Tibial artery (tissue), 4 donors: ENCODE results near the gene CYTH1.

ENCODE experiments used
- DNase-seq, 2 donors: peaks; one replicate each; pipeline ENCODE4 v3.0.0-alpha.2; 2019
- H3K27ac ChIP-seq, 2 donors: fragments of 200-600 bp; sonication (generic) in 1 of 2; 1 replicate in 1 of 2; 2 replicates in 1 of 2; pipeline ENCODE4 v1.5.1; 2018 to 2019; ENCODE audit warnings: mild to moderate bottlenecking in 1 of 2
- H3K27me3 ChIP-seq, 2 donors: fragments of 200-600 bp; sonication (generic) in 1 of 2; one replicate each; pipeline versions ENCODE4 v1.5.1 to v1.6.0; 2016 to 2019
- H3K36me3 ChIP-seq, 3 donors: fragments of 200-600 bp; sonication (generic) in 2 of 3; one replicate each; pipeline ENCODE4 v1.5.1; 2016 to 2019; ENCODE audit warnings: mild to moderate bottlenecking in 2 of 3
- H3K4me1 ChIP-seq, 4 donors: fragments of 200-600 bp; sonication (generic) in 2 of 4; 1 replicate in 3 of 4; 2 replicates in 1 of 4; pipeline ENCODE4 v1.5.1; 2016 to 2019
- H3K4me3 ChIP-seq, 2 donors: fragments of 200-600 bp; sonication (generic) in 1 of 2; 1 replicate in 1 of 2; 2 replicates in 1 of 2; pipeline ENCODE4 v1.5.1; 2018 to 2019; ENCODE audit warnings: mild to moderate bottlenecking in 2 of 2
- H3K9me3 ChIP-seq, 3 donors: fragments of 200-600 bp; sonication (generic) in 1 of 3; one replicate each; pipeline ENCODE4 v1.5.1; 2016 to 2019
- CTCF ChIP-seq, 2 experiments: fragments of 200-600 bp in 1 of 2; fragments of 450-650 bp in 1 of 2; IDR thresholded peaks; one replicate each; pipeline ENCODE4 v1.5.1; 2017 to 2019; ENCODE audit warnings: antibody characterized with exemption in 2 of 2, mild to moderate bottlenecking in 1 of 2, moderate library complexity in 1 of 2
- intact Hi-C: fragments of 100-400 bp; cut with DNase I; formaldehyde crosslinking; loops from one replicate; pipeline ENCODE4 v1.15.0; 2023; ENCODE audit warnings: low total_unique reads

The CYTH1 gene

DNA sequence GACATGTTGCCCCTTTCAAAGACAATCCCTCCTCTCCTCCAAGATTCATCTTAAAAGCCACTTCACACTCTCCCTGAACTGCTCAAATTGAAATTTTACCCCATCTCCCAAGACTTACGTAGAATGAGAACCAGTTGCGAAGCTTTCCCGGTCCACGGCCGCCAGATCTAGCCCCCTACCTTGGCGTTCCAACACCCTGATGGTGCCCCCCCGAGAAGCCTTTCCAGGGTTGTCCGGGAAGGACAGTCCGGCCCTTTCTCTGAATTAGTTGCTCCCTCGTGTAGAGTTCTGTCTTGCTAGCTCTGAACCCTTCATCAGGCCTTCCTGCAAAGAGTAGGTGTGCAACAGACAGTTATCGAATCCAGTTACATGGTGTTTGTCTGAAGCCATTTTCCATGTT lies 144.9 kb downstream of the CYTH1 start:
- no peak overlapping the region for H3K4me3 ChIP-seq
- H3K27ac ChIP-seq, result no peak overlapping the region
- H3K36me3 ChIP-seq, result no peaks in the 10 kb centered on the region
- TF ChIP-seq CTCF (IDR thresholded peaks at IDR 0.05), result no peak
- intact Hi-C loops, result no loop called here
- no peaks in the 10 kb centered on the region for H3K9me3 ChIP-seq
- H3K27me3 ChIP-seq, result no peaks in the 10 kb centered on the region
- H3K4me1 ChIP-seq, result peaks cover 0 to 10% (median 0%) of the 10 kb centered on the region in 4 donors
- DNase-seq, result no peak

- no peak for DNase-seq
- H3K4me3 ChIP-seq, result no peak overlapping the region
- intact Hi-C loops, result no loop called here
- no peaks in the 10 kb centered on the region for H3K9me3 ChIP-seq
- no peaks in the 10 kb centered on the region for H3K4me1 ChIP-seq
- no peaks in the 10 kb centered on the region for H3K36me3 ChIP-seq
- no peaks in the 10 kb centered on the region for H3K27me3 ChIP-seq
- TF ChIP-seq CTCF (IDR thresholded peaks at IDR 0.05), result no peak
- no peak overlapping the region for H3K27ac ChIP-seq
These were observed 147.9 kb downstream of the CYTH1 start for GRCh38 chr17:78634154-78634553.

GRCh38 chr17:78629436-78629995 lies 152.6 kb downstream of the CYTH1 start:
- no peak for TF ChIP-seq CTCF (IDR thresholded peaks at IDR 0.05)
- no peaks in the 10 kb centered on the region for H3K4me1 ChIP-seq
- intact Hi-C loops, result no loop called here
- no peak overlapping the region for H3K27ac ChIP-seq
- H3K9me3 ChIP-seq, result no peaks in the 10 kb centered on the region
- H3K36me3 ChIP-seq, result no peaks in the 10 kb centered on the region
- H3K4me3 ChIP-seq, result no peak overlapping the region
- no peaks in the 10 kb centered on the region for H3K27me3 ChIP-seq
- no peak for DNase-seq

DNA sequence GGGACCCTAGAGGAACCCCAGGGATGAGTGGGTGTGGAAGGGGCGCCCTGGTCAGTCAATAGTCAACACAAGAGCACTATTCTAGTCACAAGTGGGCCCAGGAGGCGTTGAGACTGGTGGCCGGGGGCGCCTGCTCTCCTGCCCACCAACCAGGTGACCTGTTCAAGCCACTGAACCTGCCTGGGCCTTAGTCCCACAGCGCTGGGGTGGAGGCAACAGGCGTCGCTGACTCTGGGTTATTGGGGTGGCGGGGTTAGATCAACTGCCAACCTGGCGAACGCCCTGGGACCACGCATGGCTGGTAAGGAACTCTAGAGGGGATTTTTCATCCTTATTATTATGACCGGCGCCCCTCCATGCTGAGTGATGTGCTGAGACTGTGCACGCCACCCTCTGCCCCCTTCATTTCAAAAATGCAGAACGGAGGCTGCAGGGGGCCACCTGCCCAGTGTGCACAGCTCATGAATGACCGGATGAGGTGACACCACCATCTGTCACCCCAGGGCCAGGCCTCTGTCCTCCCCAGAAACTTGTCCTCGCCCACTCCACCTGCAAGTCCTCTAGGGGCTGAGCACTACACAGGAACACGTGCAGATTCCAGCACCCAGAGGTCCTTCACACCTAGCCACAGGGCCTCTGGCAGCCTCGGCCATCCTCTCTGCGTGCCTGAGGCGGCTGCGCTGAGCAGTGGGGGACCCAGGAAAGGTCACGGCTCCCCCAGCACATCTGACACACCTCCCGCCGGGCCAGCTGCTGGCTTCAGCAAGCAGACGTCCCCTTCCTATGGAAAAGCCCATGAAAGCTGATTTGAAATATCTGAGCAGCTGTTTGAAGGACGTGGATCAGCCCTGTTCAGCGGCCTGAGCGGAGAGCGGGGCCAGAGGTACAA lies 153.3 kb downstream of the CYTH1 start:
- no peak overlapping the region for H3K4me3 ChIP-seq
- TF ChIP-seq CTCF (IDR thresholded peaks at IDR 0.05), result no peak
- no peaks in the 10 kb centered on the region for H3K9me3 ChIP-seq
- no peak for DNase-seq
- no peaks in the 10 kb centered on the region for H3K36me3 ChIP-seq
- no peaks in the 10 kb centered on the region for H3K27me3 ChIP-seq
- no peaks in the 10 kb centered on the region for H3K4me1 ChIP-seq
- intact Hi-C loops, result no loop called here
- no peak overlapping the region for H3K27ac ChIP-seq

DNA sequence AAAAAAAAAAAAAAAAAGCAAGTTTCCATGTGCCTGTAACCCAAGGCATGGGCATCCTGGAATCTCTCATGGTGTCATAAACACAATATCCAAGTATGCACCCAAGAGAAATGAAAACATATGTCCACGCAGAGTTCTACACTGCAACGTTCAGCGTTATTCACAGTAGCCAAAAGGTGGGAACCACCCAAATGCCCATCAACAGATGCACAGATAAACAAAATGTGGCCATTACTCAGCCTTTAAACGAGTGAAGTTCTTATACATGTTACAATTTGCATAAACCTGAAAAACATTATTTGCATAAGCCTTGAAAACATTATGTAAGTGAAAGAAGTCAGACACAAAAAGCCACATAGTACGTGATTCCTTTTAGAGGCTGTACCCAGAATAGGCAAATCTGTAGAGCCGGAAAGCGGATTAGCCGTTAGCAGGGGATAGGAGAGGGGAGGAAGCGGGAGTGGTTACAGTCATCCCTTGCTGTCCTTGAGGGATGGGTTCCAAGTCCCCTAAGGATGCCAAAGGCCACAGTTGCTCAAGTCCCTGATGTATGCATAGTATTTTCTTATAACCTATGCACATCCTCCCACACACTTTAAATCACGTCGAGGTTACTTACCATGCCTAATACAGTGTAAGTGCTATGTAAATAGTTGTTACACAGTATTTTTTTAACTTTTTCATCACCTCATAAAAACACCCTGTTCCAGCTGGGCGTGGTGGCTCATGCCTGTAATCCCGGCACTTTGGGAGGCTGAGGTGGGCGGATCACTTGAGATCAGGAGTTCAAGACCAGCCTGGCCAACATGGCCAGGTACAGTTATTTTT lies 157.5 kb downstream of the CYTH1 start:
- TF ChIP-seq CTCF (IDR thresholded peaks at IDR 0.05), result no peak
- Histone ChIP-seq H3K27me3 (no peaks in the 10 kb centered on the region), H3K27ac (no peak overlapping the region), H3K4me3 (no peak overlapping the region), H3K4me1 (no peaks in the 10 kb centered on the region), H3K36me3 (no peaks in the 10 kb centered on the region), H3K9me3 (no peaks in the 10 kb centered on the region)
- intact Hi-C loops, result no loop called here
- no peak for DNase-seq
